ENCODE measurements around the gene CD55. TPM values are rescaled to one million over a fixed set of nuclear protein-coding genes. Genes with fewer than 3 reads are reported as not detected.
"Not testable (repeated sequence)": the region's sequence is repeated elsewhere in the genome, so short reads cannot be mapped to it uniquely, and the experiment has no call there.

CD55 gene
- total RNA-seq, 1 experiment from 2014 or later: 47.9 TPM

DNA sequence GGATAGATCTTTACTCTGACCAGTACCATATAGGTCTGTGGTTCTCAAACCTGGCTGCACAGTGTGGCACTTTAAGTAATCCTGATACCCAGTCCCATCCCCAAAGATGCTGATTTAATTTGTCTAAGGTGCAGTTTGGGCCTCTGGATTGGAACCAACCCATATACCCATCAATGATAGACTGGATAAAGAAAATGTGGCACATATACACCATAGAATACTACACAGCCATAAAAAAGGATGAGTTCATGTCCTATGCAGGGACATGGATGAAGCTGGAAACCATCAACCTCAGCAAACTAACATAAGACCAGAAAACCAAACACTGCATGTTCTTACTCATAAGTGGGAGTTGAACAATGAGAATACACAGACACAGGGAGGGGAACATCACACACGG is 1.4 kb upstream of the CD55 start:
- DNase-seq (ENCODE audit: low read depth, low spot score); in situ Hi-C loops (cut with HindIII; ENCODE audit: low pct_unique_long_range_greater_than_20kb, low sequenced_read_pairs): not testable (repeated sequence)

DNA sequence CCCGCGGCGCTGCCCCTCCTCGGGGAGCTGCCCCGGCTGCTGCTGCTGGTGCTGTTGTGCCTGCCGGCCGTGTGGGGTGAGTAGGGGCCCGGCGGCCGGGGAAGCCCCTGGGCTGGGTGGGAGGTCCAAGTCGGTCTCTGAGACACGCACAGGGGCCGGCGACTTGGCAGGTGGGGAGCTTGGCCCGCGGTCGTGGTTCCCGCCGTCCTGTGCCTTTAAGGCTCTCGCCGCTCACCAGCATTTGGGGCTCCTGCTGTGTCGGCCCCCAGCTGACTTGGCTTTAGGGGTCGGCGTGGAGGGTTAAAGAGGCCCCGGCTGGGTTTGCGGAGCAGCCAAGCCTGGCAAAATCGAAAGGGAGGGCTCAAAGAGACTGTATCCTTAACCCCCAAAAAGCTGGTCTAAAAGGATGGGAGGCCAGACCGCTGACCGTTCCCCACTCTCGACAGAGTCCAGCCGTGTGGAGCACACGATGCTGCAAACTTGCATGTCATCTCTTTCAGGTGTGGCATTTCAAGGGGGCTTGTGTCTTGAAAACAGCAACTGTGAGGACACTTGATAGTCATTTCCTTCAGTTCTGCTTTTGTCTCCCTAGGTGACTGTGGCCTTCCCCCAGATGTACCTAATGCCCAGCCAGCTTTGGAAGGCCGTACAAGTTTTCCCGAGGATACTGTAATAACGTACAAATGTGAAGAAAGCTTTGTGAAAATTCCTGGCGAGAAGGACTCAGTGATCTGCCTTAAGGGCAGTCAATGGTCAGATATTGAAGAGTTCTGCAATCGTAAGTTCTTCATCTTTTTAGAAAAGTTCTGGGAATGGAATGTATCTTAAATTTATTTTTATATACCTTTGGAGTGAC is 540 bp downstream of the CD55 start:
- in situ Hi-C loops (cut with HindIII; ENCODE audit: low pct_unique_long_range_greater_than_20kb, low sequenced_read_pairs): no loop called here
- DNase-seq (ENCODE audit: low read depth, low spot score): peak; percentile 4

DNA sequence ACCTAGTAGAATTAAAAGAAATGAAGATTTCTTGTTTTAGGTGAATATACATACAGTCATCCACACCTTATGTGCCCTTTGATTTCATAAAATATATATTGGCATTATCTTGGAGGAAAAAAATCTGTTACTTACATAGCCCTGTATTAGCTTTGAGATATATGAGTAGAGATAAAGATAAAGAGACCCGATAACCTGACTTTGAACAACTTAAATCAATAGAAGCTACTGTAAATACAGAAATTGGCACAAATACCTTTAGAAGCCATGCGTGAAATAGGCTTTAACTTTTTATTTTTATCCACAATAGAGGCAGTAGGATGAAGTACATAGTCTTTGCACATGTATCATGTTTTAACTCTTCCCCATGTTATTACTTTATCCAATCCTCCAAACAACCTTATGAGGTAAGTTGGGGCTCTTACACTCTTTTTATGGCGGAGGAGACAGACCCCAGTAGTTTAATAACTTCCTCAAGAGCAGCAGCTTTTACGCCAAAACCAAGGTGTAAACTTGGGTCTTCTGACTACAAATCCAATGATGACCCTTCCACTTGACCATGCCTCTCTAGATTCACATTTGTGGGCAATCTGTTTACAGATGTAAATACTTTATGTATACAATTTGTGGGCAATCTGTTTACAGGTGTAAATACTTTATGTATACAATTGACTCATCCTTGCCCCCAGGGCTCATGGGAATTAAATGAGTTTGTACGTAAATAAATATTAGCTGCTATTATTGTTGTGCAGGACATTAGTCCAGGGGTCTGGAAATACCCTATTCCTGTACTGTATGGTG is 2.1 kb downstream of the CD55 start:
- no peak for DNase-seq (ENCODE audit: low read depth, low spot score)
- in situ Hi-C loops (cut with HindIII; ENCODE audit: low pct_unique_long_range_greater_than_20kb, low sequenced_read_pairs): no loop called here

DNA sequence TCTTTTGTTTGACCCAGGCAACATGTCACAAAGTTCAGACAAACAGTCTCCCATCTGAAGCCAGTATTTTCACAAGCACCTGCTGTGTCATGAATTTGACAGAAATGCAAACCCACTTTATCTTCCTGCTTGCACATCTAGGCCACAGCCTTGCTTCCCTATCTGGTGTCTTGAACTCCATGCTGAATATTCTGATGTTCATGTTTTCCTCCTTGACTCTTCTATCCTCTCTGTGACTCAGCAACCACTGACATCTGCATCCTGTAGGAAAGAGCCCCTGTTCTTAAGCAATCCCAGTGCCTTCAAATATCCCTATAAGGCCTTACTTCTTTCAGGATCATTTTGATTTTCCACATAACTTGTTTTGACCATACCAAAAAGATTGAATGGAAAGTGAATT is 6.5 kb downstream of the CD55 start:
- no peak for DNase-seq (ENCODE audit: low read depth, low spot score)
- in situ Hi-C loops (cut with HindIII; ENCODE audit: low pct_unique_long_range_greater_than_20kb, low sequenced_read_pairs): no loop called here

DNA sequence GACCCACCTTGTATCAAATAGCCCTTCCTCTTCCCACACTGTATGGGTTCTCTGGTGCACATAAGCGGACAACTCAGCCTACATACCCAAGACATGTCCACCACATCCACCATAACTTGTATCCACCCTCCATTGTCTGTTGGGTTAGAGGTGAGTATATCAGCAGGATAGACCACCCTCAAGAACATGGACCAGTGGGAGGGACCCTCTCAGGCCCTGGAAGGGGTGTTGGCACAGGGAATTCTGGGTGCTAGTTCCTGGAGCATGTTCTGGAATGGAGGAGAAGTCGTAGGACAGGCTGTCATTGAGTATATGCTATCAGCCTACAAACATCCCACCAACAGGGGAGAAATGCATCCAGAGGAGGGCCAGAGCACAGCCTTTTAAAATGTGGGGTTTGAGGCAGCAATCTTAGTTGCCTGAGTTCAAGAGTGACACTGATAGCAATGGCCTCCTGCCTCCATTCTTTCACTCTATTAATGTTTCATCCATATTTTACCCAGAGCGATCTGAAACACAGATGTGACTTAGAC is 7.5 kb downstream of the CD55 start:
- in situ Hi-C loops (cut with HindIII; ENCODE audit: low pct_unique_long_range_greater_than_20kb, low sequenced_read_pairs): no loop called here
- no peak for DNase-seq (ENCODE audit: low read depth, low spot score)

DNA sequence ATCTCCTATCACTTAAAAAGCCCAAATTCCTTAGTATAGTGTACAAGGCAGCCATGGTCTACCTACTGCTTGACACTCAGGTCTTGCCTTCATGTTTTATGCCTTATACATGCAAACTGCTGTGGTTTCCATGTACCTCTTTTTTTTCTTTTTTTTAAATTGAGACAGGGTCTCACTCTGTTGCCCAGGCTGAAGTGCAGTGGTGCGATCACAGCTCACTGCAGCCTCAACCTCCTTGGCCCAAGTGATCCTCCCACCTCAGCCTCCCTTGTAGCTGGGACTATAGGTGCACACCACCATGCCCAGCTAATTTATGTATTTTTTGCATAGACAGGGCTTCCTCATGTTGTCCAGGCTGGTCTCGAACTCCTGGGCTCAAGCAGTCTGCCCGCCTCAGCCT is 8.0 kb downstream of the CD55 start:
- DNase-seq (ENCODE audit: low read depth, low spot score): no peak
- in situ Hi-C loops (cut with HindIII; ENCODE audit: low pct_unique_long_range_greater_than_20kb, low sequenced_read_pairs): no loop called here

DNA sequence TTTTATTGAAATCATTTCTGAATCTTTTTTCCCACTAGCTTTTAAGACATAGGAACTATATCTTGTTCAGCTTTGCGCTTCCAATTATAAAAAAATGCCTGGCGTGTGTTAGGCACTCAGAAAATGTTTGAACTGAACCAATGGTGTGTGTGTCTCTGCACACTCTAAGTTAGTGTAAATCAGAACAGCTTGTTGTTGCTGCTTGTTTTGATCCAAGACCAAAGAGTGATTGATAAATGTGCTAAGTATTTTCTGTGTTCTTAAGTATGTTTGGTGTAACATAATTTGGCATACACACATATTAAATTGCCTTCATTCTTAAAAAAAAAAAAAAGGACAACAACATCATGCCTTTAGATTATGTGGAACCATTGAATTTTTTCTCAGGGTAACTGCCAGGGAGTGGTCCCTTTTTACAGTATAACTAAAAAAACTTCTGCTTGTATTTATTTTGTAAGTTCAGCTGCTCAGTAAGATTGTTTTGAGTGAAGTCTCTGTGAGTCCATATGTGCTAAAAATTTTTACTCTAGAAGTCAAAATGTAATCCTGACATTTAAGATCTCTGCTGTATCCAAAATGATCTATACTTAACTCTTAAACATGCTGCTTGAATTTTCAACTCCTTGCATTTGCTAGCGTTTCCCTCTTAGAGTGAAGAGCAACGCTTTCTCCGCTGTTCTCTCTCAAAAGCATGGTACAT is 8.7 kb downstream of the CD55 start:
- DNase-seq (ENCODE audit: low read depth, low spot score): no peak
- in situ Hi-C loops (cut with HindIII; ENCODE audit: low pct_unique_long_range_greater_than_20kb, low sequenced_read_pairs): no loop called here

DNA sequence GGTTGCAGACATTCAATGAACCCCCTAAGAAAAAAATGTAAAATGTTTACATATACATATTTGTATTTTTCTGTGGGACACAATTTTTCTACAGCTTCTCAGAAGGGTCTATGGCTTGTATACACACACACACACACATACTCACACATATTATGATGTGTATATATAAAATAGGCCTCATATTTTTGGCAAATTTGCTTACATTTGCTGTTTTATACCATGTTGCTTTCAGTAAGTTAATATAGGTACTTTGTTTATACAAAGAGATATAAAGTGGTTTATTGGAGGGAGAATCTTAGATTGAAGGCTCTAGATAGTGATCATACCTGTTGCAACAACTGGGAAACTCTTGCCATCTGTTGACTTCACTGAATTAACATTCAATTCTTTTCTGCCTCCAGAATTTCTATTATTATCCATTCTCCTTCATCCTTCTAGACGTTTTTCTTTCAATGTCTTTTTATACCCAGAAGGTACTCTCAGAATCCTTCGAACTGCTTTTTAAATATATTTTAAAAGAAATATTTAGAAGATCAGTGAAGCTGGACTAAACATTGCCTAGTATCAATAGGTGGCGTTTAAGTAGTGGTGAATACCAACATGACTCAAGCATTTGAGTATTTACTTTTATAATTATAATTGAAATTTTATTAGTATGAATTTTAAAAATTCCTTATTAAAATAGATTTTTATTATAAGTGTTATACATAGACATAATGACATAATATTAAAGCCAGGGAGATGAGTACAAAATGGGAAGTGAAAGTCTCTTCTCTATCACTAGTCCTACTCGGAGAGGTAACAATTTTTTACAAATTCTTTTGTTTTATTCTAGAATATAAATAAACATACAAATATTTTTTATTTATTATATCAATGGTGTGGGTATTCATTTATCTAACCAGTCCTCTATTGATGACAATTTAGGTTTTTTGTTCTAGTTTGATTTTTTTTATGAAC is 10.2 kb downstream of the CD55 start:
- no peak for DNase-seq (ENCODE audit: low read depth, low spot score)
- in situ Hi-C loops (cut with HindIII; ENCODE audit: low pct_unique_long_range_greater_than_20kb, low sequenced_read_pairs): no loop called here

DNA sequence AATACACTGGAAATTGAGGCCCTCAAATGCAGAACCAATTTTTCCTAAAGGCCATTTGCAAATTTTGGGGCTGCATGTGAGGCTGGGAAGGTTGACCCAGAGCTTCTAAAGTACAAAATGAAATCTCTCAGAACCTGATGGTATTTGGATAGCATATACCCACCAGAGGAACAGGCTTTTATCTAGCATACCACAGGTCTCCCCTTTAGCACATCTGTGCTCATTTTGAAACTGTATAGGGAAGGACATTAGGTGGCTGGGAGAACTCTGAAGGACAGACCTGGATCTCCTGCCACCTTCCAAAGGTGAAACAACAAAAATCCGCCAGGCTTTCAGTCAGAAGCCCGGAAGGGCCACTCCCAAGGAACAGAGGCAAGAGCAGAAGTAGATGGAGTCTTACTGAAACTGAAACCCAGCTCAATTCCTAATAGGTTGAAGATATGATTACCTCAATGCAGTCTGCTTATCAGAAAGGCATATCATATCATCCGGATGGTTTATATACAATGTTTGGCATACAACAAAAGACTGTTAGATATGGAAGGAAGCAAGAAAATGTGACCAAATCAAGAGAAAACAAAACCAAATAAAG is 11.6 kb downstream of the CD55 start:
- in situ Hi-C loops (cut with HindIII; ENCODE audit: low pct_unique_long_range_greater_than_20kb, low sequenced_read_pairs): no loop called here
- no peak for DNase-seq (ENCODE audit: low read depth, low spot score)

DNA sequence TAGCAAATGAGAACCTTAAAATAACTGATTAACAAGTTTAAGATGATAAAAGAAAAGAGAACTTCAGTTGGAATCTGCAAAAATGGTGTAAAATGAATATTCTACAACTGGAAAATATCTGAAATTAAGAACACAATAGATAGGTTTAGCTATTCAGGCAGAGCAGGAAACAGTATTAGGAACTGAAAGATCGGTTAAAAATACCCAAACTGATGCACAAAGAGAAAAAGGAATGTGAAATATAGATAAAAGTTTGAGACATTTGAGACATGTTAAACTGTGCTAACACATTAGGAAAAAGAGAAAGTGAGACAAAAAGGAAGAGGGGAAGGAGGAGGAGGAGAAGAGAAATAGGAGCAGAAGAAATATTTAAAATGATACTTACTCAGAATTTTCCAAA is 12.1 kb downstream of the CD55 start:
- in situ Hi-C loops (cut with HindIII; ENCODE audit: low pct_unique_long_range_greater_than_20kb, low sequenced_read_pairs): no loop called here
- no peak for DNase-seq (ENCODE audit: low read depth, low spot score)

DNA sequence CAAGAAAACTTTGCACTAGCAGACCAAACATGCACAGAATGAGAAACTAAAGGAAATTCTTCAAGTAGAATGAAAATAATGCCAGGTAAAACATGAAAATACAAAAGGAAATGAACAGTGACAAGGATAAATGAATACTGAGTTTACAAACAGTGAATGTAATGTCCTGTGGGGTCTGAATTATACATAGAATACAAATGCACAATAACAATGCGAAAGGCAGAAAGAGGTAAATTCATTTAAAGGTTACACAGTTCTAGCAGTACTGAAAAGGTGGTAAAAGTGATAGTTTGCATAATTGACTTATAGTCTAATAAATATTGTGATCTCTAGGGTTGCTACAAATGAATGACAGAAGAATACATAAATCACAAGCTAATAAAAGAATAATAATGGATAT is 12.9 kb downstream of the CD55 start:
- in situ Hi-C loops (cut with HindIII; ENCODE audit: low pct_unique_long_range_greater_than_20kb, low sequenced_read_pairs): no loop called here

DNA sequence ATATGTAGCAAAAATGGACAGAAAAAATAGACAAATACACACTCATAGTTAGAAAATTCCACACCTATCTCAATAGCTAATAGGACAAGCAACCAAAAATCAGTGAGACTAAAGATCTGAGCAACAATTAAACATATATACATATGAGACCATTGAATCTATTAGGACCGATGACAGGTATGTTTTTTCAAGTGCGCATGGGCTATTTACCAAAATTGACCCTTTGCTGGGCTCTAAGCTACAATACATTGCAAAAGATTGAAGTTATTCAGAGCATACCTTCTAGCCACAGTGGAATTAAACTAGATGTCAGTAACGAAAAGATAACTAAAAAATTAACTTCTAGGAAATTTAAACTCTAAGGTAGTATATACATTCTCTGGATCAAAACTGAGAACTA is 13.7 kb downstream of the CD55 start:
- in situ Hi-C loops (cut with HindIII; ENCODE audit: low pct_unique_long_range_greater_than_20kb, low sequenced_read_pairs): no loop called here
- no peak for DNase-seq (ENCODE audit: low read depth, low spot score)

More for the DNA sequence above, 12.9 kb downstream of the CD55 start:
- DNase-seq (ENCODE audit: low read depth, low spot score): no peak

DNA sequence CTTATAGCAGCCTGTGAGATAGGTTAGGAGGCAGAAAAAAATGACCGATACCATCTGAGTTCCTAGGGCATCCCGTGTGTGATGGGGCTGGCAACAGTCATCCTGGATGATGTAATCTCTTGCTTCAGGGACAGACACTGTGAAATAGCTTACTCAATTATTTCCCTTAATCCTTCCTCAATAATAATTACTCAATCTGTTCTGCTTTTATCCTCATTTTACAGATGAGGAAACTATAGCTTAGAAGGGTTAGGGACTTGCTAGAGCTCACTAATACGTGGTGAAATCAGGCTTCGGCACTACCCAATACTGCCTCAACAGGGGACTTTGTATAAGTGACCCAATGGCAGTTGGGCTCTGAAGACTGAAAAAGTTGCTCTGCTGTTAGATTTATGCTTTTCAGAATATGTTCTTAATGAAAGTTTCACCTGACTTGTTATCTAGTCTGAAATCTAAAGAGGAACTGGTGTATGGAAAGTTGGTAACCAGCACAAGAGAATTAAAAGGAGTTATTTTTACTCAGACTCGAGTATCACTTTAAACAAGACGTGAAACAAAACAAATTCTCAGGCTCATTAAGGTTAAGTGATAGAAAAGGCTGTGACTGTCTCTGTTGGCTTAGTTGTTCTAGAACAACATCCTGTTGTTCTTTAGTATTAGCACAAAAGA is 14.4 kb downstream of the CD55 start:
- DNase-seq (ENCODE audit: low read depth, low spot score): no peak
- in situ Hi-C loops (cut with HindIII; ENCODE audit: low pct_unique_long_range_greater_than_20kb, low sequenced_read_pairs): no loop called here

DNA sequence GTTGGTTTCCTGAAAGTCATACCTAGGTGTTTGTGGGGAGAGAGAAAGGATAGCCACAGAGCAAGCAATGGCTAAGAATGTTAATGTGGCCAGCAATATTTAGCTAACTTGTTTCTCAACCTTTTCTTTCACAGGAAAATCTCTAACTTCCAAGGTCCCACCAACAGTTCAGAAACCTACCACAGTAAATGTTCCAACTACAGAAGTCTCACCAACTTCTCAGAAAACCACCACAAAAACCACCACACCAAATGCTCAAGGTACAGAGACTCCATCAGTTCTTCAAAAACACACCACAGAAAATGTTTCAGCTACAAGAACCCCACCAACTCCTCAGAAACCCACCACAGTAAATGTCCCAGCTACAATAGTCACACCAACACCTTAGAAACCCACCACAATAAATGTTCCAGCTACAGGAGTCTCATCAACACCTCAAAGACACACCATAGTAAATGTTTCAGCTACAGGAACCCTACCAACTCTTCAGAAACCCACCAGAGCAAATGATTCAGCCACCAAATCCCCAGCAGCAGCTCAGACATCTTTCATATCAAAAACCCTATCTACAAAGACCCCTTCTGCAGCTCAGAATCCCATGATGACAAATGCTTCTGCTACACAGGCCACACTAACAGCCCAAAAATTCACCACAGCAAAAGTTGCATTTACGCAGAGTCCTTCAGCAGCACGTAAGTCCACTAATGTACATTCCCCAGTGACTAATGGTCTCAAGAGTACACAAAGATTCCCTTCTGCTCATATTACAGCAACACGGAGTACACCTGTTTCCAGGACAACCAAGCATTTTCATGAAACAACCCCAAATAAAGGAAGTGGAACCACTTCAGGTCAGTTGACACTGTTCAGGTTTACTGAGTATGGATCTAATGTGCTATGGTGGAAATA is 15.3 kb downstream of the CD55 start:
- no peak for DNase-seq (ENCODE audit: low read depth, low spot score)

DNA sequence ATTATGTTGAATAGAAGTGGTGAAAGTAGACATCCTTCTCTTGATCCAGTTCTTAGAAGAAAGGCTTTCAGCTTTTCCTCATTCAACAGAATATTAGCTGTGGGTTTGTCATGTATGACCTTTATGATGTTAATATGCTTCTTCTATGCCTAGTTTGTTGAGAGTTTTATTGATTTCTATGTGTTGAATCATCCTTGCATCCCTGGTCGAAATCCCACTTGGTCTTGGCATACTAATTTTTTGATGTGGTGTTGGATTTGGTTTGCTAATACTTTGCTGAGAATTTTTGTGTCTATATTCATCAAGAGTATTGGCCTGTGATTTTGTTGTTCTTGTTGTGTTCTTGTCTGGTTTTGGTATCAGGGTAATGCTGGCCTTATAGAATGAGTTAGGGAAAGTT is 20.9 kb downstream of the CD55 start:
- in situ Hi-C loops (cut with HindIII; ENCODE audit: low pct_unique_long_range_greater_than_20kb, low sequenced_read_pairs): no loop called here
- DNase-seq (ENCODE audit: low read depth, low spot score): no peak

More for the DNA sequence above, 15.3 kb downstream of the CD55 start:
- in situ Hi-C loops (cut with HindIII; ENCODE audit: low pct_unique_long_range_greater_than_20kb, low sequenced_read_pairs): no loop called here
